GM21576 (cell line): ENCODE measurements around the gene SPAG5.

Experiments
- ATAC-seq: cut with Tn5 transposase; IDR thresholded peaks from one replicate; pipeline ENCODE4 v1.9.1; 2021; ENCODE audit warnings: mild to moderate bottlenecking, moderate library complexity; ENCODE audit not compliant: unreplicated experiment

SPAG5 gene, protein sequence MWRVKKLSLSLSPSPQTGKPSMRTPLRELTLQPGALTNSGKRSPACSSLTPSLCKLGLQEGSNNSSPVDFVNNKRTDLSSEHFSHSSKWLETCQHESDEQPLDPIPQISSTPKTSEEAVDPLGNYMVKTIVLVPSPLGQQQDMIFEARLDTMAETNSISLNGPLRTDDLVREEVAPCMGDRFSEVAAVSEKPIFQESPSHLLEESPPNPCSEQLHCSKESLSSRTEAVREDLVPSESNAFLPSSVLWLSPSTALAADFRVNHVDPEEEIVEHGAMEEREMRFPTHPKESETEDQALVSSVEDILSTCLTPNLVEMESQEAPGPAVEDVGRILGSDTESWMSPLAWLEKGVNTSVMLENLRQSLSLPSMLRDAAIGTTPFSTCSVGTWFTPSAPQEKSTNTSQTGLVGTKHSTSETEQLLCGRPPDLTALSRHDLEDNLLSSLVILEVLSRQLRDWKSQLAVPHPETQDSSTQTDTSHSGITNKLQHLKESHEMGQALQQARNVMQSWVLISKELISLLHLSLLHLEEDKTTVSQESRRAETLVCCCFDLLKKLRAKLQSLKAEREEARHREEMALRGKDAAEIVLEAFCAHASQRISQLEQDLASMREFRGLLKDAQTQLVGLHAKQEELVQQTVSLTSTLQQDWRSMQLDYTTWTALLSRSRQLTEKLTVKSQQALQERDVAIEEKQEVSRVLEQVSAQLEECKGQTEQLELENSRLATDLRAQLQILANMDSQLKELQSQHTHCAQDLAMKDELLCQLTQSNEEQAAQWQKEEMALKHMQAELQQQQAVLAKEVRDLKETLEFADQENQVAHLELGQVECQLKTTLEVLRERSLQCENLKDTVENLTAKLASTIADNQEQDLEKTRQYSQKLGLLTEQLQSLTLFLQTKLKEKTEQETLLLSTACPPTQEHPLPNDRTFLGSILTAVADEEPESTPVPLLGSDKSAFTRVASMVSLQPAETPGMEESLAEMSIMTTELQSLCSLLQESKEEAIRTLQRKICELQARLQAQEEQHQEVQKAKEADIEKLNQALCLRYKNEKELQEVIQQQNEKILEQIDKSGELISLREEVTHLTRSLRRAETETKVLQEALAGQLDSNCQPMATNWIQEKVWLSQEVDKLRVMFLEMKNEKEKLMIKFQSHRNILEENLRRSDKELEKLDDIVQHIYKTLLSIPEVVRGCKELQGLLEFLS

DNA sequence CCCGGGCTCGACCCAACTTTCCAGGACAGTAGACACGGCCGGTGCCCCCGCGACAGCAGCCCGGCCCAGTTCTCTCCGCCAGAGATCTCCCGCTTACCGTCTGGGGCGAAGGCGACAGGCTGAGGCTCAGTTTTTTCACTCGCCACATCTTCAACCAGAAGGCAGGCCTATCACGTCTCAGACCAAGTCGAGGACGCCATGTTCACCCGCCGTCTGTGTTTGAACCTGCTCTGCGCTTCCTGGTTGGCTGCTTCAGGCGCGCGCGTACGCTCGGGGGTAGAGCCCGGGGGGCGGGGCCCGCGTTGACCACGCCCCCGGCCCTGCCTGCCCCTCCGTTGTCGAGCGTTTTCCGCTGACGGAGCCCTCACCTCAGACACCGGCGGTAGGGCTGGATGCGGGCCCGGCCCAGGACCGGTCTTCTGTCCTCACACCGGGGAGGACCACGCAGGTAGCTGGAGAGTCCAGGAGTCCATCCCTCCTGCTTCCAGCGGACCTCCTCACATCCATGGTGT lies at the start of gene SPAG5:
TSS of gene SPAG5 (minus strand) at position 227 of the 512 bp plus-strand sequence. CDS start at position 148, 79 bp downstream.
- ATAC-seq, result peak; percentile 79

GRCh38 chr17:28646039-28646754 lies 47.4 kb upstream of the SPAG5 start:
- ATAC-seq, result no peak

DNA sequence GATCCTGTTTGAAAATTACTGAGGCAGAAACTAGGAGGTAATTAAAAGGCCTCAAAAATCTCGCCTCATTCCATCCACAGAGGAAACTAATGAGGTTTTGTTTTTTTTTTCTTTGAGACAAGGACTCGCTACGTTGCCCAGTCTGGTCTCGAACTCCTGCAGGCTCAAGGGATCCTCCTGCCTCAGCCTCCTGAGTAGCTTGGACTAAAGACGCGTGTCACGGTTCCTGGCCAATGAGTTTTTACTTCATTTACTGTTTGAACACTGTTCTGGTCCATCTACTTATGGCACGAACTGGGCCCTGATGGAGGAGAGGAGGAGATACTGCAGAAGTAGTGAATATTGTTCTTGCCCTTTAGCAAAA lies 46.7 kb upstream of the SPAG5 start:
- ATAC-seq, result no peak

- peak; percentile 79 for ATAC-seq
Observed at GRCh38 chr17:28644787-28645575, 46.2 kb upstream of the SPAG5 start, which contains the start of gene BLTP2. TSS of gene BLTP2 (minus strand) at chr17:28645158. CDS start at chr17:28645056, 102 bp downstream.

DNA sequence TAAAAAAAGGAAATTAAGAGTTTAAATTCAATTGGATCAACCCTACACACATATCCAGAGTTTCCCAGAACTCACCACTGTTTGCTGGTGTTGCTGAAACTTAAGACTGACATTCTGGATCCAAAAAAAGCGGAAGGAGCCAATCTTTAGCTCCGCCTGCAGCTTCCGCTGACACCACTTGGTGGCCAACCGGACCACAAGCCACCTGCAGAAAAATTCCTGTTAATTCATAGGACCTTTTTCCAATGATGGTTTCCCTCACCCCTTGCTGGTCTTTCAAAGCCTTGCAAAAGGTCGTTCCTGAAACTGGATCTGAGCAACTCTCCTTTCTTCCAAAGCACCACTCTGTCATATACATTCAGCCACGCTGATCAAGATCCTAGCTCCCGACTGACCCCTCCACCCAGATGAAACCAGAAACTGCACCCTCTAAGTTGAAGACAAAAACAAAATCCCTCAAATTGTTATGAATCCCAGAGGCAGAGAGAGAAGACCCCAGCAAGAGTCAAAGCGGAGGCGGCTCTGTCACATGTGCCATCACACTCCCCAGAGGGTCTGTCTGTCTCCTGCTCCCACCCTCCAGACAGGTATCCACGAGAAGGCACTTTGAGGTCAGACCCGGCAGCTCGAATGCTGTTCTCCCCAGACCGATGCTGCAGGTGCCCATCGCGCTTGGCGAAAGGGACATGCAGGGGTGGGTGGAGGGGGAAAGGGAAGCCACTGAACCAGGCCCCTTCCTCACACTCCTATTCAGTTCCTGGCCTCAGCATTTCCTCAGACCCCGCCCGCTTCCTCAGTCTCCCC lies 45.4 kb upstream of the SPAG5 start:
- no peak for ATAC-seq

GRCh38 chr17:28641579-28641978 lies 42.8 kb upstream of the SPAG5 start:
- no peak for ATAC-seq

DNA sequence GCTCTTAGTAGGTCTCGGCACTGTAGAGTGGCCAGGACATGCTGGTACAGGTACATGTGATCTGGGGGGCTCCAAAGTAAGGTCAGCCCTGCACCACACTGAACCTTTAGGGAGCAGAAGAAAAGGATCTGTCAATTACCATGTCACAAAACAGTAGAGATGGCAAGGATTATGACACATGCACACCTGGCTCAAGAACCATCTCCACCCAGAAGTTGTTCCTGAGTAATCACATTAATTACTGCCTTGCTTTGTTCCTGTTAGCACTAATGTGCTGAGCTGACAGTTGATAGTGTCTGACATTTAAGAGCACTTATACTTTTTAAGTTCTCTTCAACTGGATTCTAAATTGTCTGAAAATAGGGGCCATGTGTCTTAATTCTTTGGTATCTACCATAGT lies 36.7 kb upstream of the SPAG5 start:
- no peak for ATAC-seq

- no peak for ATAC-seq
Observed at GRCh38 chr17:28634206-28634865, 35.5 kb upstream of the SPAG5 start.

DNA sequence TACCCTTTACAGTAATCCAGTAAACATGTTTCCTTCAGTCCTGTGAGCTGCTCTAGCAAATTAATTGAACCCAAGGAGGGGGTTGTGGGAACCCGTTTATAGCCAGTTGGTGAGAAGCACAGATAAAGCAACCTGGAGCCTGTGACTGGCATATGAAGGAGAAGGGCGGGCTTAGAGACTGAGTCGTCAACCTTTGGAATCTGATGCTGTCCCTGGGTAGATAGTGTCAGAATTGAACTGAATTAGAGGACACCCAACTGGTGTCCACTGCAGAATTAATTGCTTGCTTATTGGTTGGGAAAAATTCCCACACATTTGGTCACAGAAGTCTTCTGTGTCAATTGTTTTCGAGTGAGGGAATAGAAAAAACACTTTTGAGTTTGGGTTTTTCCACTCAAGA lies 28.0 kb upstream of the SPAG5 start:
- no peak for ATAC-seq

GRCh38 chr17:28624148-28624547 lies 25.3 kb upstream of the SPAG5 start:
- no peak for ATAC-seq

DNA sequence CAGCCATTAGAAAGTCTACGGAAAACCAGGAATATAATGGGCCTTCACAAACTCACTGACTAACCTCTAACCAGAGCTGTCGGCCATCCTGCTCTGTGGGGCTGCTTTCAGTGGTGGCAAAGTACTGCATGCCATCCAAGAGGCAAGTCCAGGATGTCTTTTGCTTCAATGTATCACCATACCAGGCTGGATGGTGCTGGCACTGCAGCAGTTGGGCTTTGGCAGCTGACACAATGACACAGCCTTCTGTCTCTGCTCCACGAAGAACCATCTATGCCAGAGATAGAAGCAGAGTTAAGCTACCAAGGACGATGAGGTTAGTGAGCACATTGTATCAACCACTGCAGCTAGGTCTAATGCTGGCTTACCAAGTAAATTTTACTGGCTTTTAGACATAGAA lies 24.9 kb upstream of the SPAG5 start:
- ATAC-seq, result no peak

DNA sequence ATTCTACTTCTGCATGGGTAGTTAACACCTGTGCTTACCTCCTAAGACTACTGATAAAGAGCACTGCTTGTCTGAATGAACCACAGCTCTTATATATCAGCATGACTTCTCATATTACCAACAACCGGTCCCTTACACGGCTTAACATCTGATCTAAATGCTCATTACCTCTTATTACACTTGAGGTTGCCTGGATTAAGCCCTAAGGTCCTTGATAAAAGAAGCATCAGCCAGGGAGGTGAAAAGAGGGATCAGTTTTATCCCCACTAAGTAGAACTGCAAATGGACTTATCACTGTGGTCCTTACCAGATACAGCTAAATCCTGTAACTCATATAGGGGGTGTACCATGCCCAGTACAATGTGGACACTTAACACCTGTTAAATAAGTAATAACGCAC lies 23.4 kb upstream of the SPAG5 start:
- no peak for ATAC-seq

DNA sequence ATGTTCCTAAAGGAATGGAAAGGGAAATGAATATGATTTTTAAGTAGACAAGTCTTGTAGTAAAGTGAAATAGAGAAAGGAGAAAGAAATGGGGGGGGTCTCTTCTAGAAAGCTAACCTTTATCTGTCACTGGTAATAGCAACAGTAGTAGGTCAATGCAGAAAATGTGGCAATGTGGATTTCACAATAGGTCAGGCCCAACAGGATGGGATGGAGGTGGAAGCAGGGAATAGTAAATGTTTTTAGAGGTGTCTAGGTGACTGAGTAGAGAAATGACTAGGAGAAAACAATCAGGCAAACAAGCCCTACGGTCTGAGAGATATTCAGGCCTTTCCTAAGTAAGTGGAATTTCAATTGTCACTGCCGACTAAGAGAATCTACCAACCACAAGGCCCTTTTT lies 21.2 kb upstream of the SPAG5 start:
- ATAC-seq, result no peak

- no peak for ATAC-seq
Observed at GRCh38 chr17:28618464-28618863, 19.6 kb upstream of the SPAG5 start.

DNA sequence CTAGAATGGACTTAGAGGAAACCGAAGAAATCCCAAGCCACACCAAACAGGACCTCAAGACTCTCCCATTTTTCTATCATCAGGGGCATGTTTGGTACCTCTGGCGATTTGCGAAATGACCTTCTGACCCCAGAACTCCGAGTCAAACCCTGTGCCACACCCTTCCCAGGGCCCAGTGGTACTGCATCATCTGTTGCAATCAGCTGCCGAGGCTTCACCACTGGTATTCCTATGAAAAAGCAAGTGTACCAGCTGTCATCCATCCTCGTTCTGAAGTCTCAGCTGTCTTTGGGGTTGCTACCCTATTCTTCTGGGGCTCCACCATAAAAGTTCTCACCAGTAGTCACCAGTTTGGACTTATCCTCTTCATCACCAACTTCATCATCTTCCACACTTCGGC lies 17.5 kb upstream of the SPAG5 start:
- ATAC-seq, result no peak

- ATAC-seq, result no peak
Observed at GRCh38 chr17:28615260-28615940, 16.6 kb upstream of the SPAG5 start.

DNA sequence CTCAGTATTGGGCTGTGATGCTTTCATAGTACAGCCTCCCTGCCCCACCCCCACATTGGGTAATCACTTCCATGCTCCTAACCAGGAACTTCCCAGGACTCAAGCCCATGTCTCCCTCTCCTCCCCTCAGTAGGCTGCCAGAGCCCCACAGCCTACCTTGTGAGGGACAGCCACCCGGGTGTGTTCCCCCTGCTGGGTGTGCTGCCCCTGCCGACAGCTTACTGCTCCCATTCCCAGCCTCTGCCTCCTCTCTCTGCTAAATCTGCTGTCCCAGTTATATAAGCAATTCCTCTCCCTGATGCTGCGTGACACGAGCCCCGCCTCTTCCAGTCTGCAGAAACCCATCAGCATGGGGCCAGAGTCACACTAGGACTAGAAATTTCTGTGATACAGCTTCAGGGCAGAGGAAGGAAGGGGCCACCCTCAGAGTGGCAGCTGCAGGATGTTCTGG lies 15.1 kb upstream of the SPAG5 start, which contains the start of gene RSKR:
TSS of gene RSKR (minus strand) at position 255 of the 451 bp plus-strand sequence. CDS start at position 231, 24 bp downstream.
- ATAC-seq, result no peak
